H9 (cell line): ENCODE data around the gene TRIM59. TPM values are rescaled to one million over a fixed set of nuclear protein-coding genes. Genes with fewer than 3 reads are reported as not detected.

Experiments
- DNase-seq: peaks from one replicate; pipeline ENCODE4 v3.0.0-alpha.2; 2017
- H2AFZ ChIP-seq: one replicate; pipeline ENCODE4 v1.6.1; 2013; ENCODE audit warnings: mild to moderate bottlenecking, low read length, control low read depth, moderate library complexity
- H2AK5ac ChIP-seq: 2 replicates; pipeline ENCODE4 v1.6.1; 2013; ENCODE audit warnings: low read length, control low read depth, mixed read lengths; ENCODE audit not compliant: insufficient read length
- H2BK120ac ChIP-seq: one replicate; pipeline ENCODE4 v1.6.1; 2013; ENCODE audit warnings: low read depth, mild to moderate bottlenecking, low read length, control low read depth, inconsistent platforms; ENCODE audit not compliant: poor library complexity, severe bottlenecking
- H2BK12ac ChIP-seq: 2 replicates; pipeline ENCODE4 v1.6.1; 2013; ENCODE audit warnings: low read length, control low read depth, mixed read lengths, low read depth; ENCODE audit not compliant: insufficient read length
- H2BK15ac ChIP-seq: 2 replicates; pipeline ENCODE4 v1.6.1; 2013; ENCODE audit warnings: low read depth, low read length, control low read depth
- H2BK20ac ChIP-seq: one replicate; pipeline ENCODE4 v1.6.1; 2013; ENCODE audit warnings: low read depth, mild to moderate bottlenecking, low read length, control low read depth, inconsistent platforms; ENCODE audit not compliant: poor library complexity, severe bottlenecking
- H2BK5ac ChIP-seq: 2 replicates; pipeline ENCODE4 v1.6.1; 2013; ENCODE audit warnings: low read length, control low read depth, mixed read lengths; ENCODE audit not compliant: insufficient read length
- H3K14ac ChIP-seq: 2 replicates; pipeline ENCODE4 v1.6.1; 2013; ENCODE audit warnings: low read length, control low read depth; ENCODE audit not compliant: insufficient read depth
- H3K18ac ChIP-seq: 2 replicates; pipeline ENCODE4 v1.6.1; 2013; ENCODE audit warnings: low read depth, mild to moderate bottlenecking, mixed read lengths, low read length, control low read depth; ENCODE audit not compliant: insufficient read length
- H3K23ac ChIP-seq: 2 replicates; pipeline ENCODE4 v1.6.1; 2013; ENCODE audit warnings: low read length, control low read depth, mixed read lengths, low read depth; ENCODE audit not compliant: insufficient read length
- H3K23me2 ChIP-seq: 2 replicates; pipeline ENCODE4 v1.6.1; 2013; ENCODE audit warnings: low read depth, mild to moderate bottlenecking, mixed read lengths, low read length, control low read depth; ENCODE audit not compliant: insufficient read length, poor library complexity, severe bottlenecking
- H3K27ac ChIP-seq: 2 replicates; pipeline ENCODE4 v1.5.1; 2013; ENCODE audit warnings: low read length, control low read depth, mixed read lengths, low read depth; ENCODE audit not compliant: insufficient read length
- H3K27me3 ChIP-seq: 2 replicates; pipeline ENCODE4 v1.6.1; 2013; ENCODE audit warnings: low read length, control low read depth, inconsistent platforms; ENCODE audit not compliant: insufficient read depth
- H3K4ac ChIP-seq: 2 replicates; pipeline ENCODE4 v1.6.1; 2013; ENCODE audit warnings: low read depth, mild to moderate bottlenecking, control low read depth, inconsistent platforms, low read length, moderate library complexity
- H3K4me1 ChIP-seq: 2 replicates; pipeline ENCODE4 v1.6.1; 2013; ENCODE audit warnings: low read length, control low read depth, inconsistent platforms; ENCODE audit not compliant: insufficient read depth
- H3K4me2 ChIP-seq: 2 replicates; pipeline ENCODE4 v1.6.1; 2013; ENCODE audit warnings: low read length, control low read depth, mixed read lengths; ENCODE audit not compliant: insufficient read length, insufficient read depth
- H3K56ac ChIP-seq: 2 replicates; pipeline ENCODE4 v1.6.1; 2013; ENCODE audit warnings: low read depth, mild to moderate bottlenecking, mixed read lengths, low read length, control low read depth; ENCODE audit not compliant: insufficient read length
- H3K79me1 ChIP-seq: 2 replicates; pipeline ENCODE4 v1.6.1; 2013; ENCODE audit warnings: low read depth, mild to moderate bottlenecking, moderate library complexity, low read length, control low read depth, inconsistent platforms; ENCODE audit not compliant: insufficient read depth, poor library complexity, severe bottlenecking
- H3K79me2 ChIP-seq: 2 replicates; pipeline ENCODE4 v1.6.1; 2013; ENCODE audit warnings: low read length, control low read depth, inconsistent platforms; ENCODE audit not compliant: insufficient read depth
- H3K9ac ChIP-seq: 2 replicates; pipeline ENCODE4 v1.6.1; 2013; ENCODE audit warnings: low read length, control low read depth, mixed read lengths; ENCODE audit not compliant: insufficient read length; ENCODE audit errors: extremely low read depth
- H3K9me3 ChIP-seq: one replicate; pipeline ENCODE4 v1.6.1; 2013; ENCODE audit warnings: low read depth, low read length, inconsistent platforms; ENCODE audit not compliant: control insufficient read depth
- H3T11ph ChIP-seq: one replicate; pipeline ENCODE4 v1.6.1; 2013; ENCODE audit warnings: mild to moderate bottlenecking, low read length, control low read depth, inconsistent platforms
- H4K20me1 ChIP-seq: one replicate; pipeline ENCODE4 v1.6.1; 2013; ENCODE audit not compliant: control insufficient read depth, insufficient read length, insufficient read depth
- H4K5ac ChIP-seq: 2 replicates; pipeline ENCODE4 v1.6.1; 2013; ENCODE audit warnings: low read depth, mild to moderate bottlenecking, mixed read lengths, low read length, control low read depth; ENCODE audit not compliant: insufficient read length
- H4K8ac ChIP-seq: replicated peaks from 2 replicates; pipeline ENCODE4 v1.6.1; 2013; ENCODE audit warnings: low read length, control low read depth, mixed read lengths, low read depth; ENCODE audit not compliant: insufficient read length
- H4K91ac ChIP-seq: 2 replicates; pipeline ENCODE4 v1.6.1; 2013; ENCODE audit warnings: low read depth, mild to moderate bottlenecking, moderate library complexity, mixed read lengths, low read length, control low read depth; ENCODE audit not compliant: insufficient read length
- H3K27ac Mint-ChIP-seq, 3 experiments: 2 replicates in 2 of 3; 3 replicates in 1 of 3; pipeline ENCODE4 v1.8.0; 2020 to 2021; ENCODE audit warnings: mixed read lengths in 3 of 3, mild to moderate bottlenecking in 1 of 3, moderate library complexity in 1 of 3
- H3K27me3 Mint-ChIP-seq: 2 replicates; pipeline ENCODE4 v1.8.0; 2021; ENCODE audit warnings: low read depth, mild to moderate bottlenecking, moderate library complexity, mixed read lengths
- H3K36me3 Mint-ChIP-seq, 3 experiments: 2 replicates in 2 of 3; 3 replicates in 1 of 3; pipeline ENCODE4 v1.8.0; 2020 to 2021; ENCODE audit warnings: low read depth in 3 of 3, mixed read lengths in 3 of 3; ENCODE audit not compliant: insufficient read depth in 1 of 3
- H3K4me1 Mint-ChIP-seq, 2 experiments: 2 replicates each; pipeline ENCODE4 v1.8.0; 2020; ENCODE audit warnings: mixed read lengths in 2 of 2
- H3K4me3 Mint-ChIP-seq, 2 experiments: 2 replicates in 1 of 2; 3 replicates in 1 of 2; pipeline ENCODE4 v1.8.0; 2020 to 2021; ENCODE audit warnings: mild to moderate bottlenecking in 2 of 2, mixed read lengths in 2 of 2, moderate library complexity in 1 of 2
- H3K9me3 Mint-ChIP-seq, 2 experiments: 2 replicates in 1 of 2; 3 replicates in 1 of 2; pipeline ENCODE4 v1.8.0; 2020; ENCODE audit warnings: mild to moderate bottlenecking in 2 of 2, mixed read lengths in 2 of 2, moderate library complexity in 1 of 2
- WGBS: extraction: QIAGEN DNeasy Blood & Tissue Kit; methylation state at CpG from one replicate; pipeline ENCODE4 v1.1.7; 2013; ENCODE audit warnings: missing lambda C conversion rate, low lambda C conversion rate, mixed read lengths; ENCODE audit not compliant: insufficient read length; ENCODE audit errors: extremely low coverage; 5-methylcytosine and 5-hydroxymethylcytosine counted together
- total RNA-seq: library from RNA; stranded (reverse); gene quantifications from 2 replicates; pipeline ENCODE4 v1.2.1, GENCODE V29; 2021
- TF ChIP-seq, protein P1 (sequence below): fragments of 200-600 bp; sonication (generic); conservative IDR thresholded peaks from 3 replicates; pipeline ENCODE4 v1.8.0; 2021; ENCODE audit warnings: antibody characterized with exemption, mild to moderate bottlenecking

The TRIM59 gene
- total RNA-seq, 1 experiment from 2014 or later: 47.6 TPM

DNA sequence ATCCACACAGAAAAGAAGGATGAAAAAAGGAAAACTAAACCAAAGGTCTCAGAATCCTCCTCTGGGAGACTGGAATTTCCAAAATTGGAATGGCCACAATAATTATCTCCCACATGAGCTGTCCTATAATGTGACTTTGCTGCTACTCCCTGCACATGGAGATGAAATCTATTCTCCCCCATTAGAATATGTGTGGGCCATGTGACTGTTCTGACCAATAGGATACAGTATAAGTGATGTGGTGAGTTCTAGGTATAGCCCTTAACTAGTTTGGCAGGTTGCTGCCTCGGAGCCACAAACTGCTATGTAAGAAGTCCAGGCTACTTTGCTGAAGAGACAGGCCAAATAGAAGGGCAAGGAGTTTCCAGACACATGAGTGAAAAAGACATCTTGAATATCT is 5.2 kb downstream of the TRIM59 start:
- H2BK12ac ChIP-seq: no peak overlapping the region
- no peak overlapping the region for H3K4me2 ChIP-seq
- H3K14ac ChIP-seq: no peak overlapping the region
- H3K36me3 Mint-ChIP-seq: peaks cover 53 to 81% (median 58%) of the 10 kb centered on the region in 3 experiments
- no peak overlapping the region for H3K4ac ChIP-seq
- H3K27me3 ChIP-seq: no peaks in the 10 kb centered on the region
- H3K9ac ChIP-seq: no peak overlapping the region
- TF ChIP-seq, protein P1, sequence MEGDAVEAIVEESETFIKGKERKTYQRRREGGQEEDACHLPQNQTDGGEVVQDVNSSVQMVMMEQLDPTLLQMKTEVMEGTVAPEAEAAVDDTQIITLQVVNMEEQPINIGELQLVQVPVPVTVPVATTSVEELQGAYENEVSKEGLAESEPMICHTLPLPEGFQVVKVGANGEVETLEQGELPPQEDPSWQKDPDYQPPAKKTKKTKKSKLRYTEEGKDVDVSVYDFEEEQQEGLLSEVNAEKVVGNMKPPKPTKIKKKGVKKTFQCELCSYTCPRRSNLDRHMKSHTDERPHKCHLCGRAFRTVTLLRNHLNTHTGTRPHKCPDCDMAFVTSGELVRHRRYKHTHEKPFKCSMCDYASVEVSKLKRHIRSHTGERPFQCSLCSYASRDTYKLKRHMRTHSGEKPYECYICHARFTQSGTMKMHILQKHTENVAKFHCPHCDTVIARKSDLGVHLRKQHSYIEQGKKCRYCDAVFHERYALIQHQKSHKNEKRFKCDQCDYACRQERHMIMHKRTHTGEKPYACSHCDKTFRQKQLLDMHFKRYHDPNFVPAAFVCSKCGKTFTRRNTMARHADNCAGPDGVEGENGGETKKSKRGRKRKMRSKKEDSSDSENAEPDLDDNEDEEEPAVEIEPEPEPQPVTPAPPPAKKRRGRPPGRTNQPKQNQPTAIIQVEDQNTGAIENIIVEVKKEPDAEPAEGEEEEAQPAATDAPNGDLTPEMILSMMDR: no peak
- no peak overlapping the region for H2BK5ac ChIP-seq
- H2AFZ ChIP-seq: no peak overlapping the region
- no peaks in the 10 kb centered on the region for H3K4me1 ChIP-seq
- H3K4me1 Mint-ChIP-seq: peaks cover 22 to 38% of the 10 kb centered on the region in 2 experiments
- no peak overlapping the region for H3K18ac ChIP-seq
- no CpG with 5 or more reads among the region's 1 CpG for WGBS
- H4K20me1 ChIP-seq: no peaks in the 10 kb centered on the region
- H3T11ph ChIP-seq: no peak overlapping the region
- no peak overlapping the region for H2AK5ac ChIP-seq
- H4K91ac ChIP-seq: no peak overlapping the region
- H3K27me3 Mint-ChIP-seq: no peaks in the 10 kb centered on the region
- H3K79me2 ChIP-seq: peaks cover 36% of the 10 kb centered on the region; the same call in 1 of the 2 replicates
- no peaks in the 10 kb centered on the region for H3K9me3 ChIP-seq
- no peak overlapping the region for H2BK120ac ChIP-seq
- no peak overlapping the region for H4K8ac ChIP-seq
- H3K27ac Mint-ChIP-seq: peak overlapping the region in 1 of 3 experiments; percentile 6; a peak in 1 of 7 replicates
- H3K27ac ChIP-seq: no peak overlapping the region
- no peaks in the 10 kb centered on the region for H3K23me2 ChIP-seq
- no peak overlapping the region for H2BK15ac ChIP-seq
- peaks cover 2% of the 10 kb centered on the region for H3K79me1 ChIP-seq
- H3K56ac ChIP-seq: no peak overlapping the region
- H4K5ac ChIP-seq: no peak overlapping the region
- no peak overlapping the region for H3K4me3 Mint-ChIP-seq
- no peak overlapping the region for H3K23ac ChIP-seq
- peaks cover 0 to 12% of the 10 kb centered on the region in 2 experiments; a peak in 2 of 5 replicates for H3K9me3 Mint-ChIP-seq
- no peak for DNase-seq
- H2BK20ac ChIP-seq: no peak overlapping the region
